Neural cell (in vitro differentiated cells): ENCODE measurements around the gene ARL5B. TPM values are rescaled to one million over a fixed set of nuclear protein-coding genes. Genes with fewer than 3 reads are reported as not detected.

Source experiments
- H2AFZ ChIP-seq: fragments of 200-600, 300-800 bp; sonication (generic), shearing (Covaris generic); 2 replicates; pipeline ENCODE4 v1.6.0; 2014; ENCODE audit warnings: low read depth, mild to moderate bottlenecking, antibody characterized with exemption, low read length, moderate library complexity
- H3F3A ChIP-seq: fragments of 200-600 bp; shearing (Covaris generic); 2 replicates; pipeline ENCODE4 v1.6.1; 2016; ENCODE audit warnings: mild to moderate bottlenecking, moderate library complexity, mixed read lengths, antibody characterized with exemption, low read length; ENCODE audit not compliant: insufficient read depth, poor library complexity, severe bottlenecking
- H3K27ac ChIP-seq: fragments of 200-600, 300-800 bp; sonication (generic), shearing (Covaris generic); 2 replicates; pipeline ENCODE4 v1.5.1; 2014; ENCODE audit warnings: mild to moderate bottlenecking, low read length, moderate library complexity
- H3K27me3 ChIP-seq: fragments of 300-800, 200-600 bp; sonication (generic), shearing (Covaris generic); 2 replicates; pipeline ENCODE4 v1.6.0; 2014; ENCODE audit warnings: mild to moderate bottlenecking, low read depth, low read length, moderate library complexity; ENCODE audit not compliant: insufficient read depth
- H3K36me3 ChIP-seq: fragments of 300-800, 200-600 bp; sonication (generic), shearing (Covaris generic); 2 replicates; pipeline ENCODE4 v1.5.1; 2014; ENCODE audit warnings: mild to moderate bottlenecking, antibody characterized with exemption, low read length, moderate library complexity; ENCODE audit not compliant: insufficient read depth
- H3K4me2 ChIP-seq: fragments of 300-800, 200-600 bp; sonication (generic), shearing (Covaris generic); 2 replicates; pipeline ENCODE4 v1.6.0; 2014; ENCODE audit warnings: mild to moderate bottlenecking, low read length
- H3K4me3 ChIP-seq: fragments of 300-800, 200-600 bp; sonication (generic), shearing (Covaris generic); 2 replicates; pipeline ENCODE4 v1.5.1; 2014; ENCODE audit warnings: mild to moderate bottlenecking, low read length, moderate library complexity
- H3K79me2 ChIP-seq: fragments of 200-600 bp; shearing (Covaris generic); replicated peaks from 2 replicates; pipeline ENCODE4 v1.6.0; 2014; ENCODE audit warnings: mild to moderate bottlenecking, low read length, moderate library complexity; ENCODE audit not compliant: insufficient read depth
- H3K9ac ChIP-seq: fragments of 300-800, 200-600 bp; sonication (generic), shearing (Covaris generic); 2 replicates; pipeline ENCODE4 v1.6.1; 2016; ENCODE audit warnings: mild to moderate bottlenecking, low read length, mixed read lengths
- H3K9me2 ChIP-seq: fragments of 200-600 bp; shearing (Covaris generic); 2 replicates; pipeline ENCODE4 v1.6.1; 2016; ENCODE audit warnings: mild to moderate bottlenecking, low read length, mixed read lengths; ENCODE audit not compliant: insufficient read depth
- H3K9me3 ChIP-seq: fragments of 200-600, 300-800 bp; sonication (generic), shearing (Covaris generic); 2 replicates; pipeline ENCODE4 v1.6.1; 2016; ENCODE audit warnings: mild to moderate bottlenecking, mixed run types, low read length, moderate library complexity, mixed read lengths
- H4K20me1 ChIP-seq: fragments of 200-600 bp; shearing (Covaris generic); 2 replicates; pipeline ENCODE4 v1.6.1; 2016; ENCODE audit warnings: mild to moderate bottlenecking, mixed run types; ENCODE audit not compliant: insufficient read depth
- EP300 ChIP-seq: fragments of 450-650 bp; conservative IDR thresholded peaks from 2 replicates; pipeline ENCODE4 v1.6.1; 2014; ENCODE audit warnings: antibody characterized with exemption, mild to moderate bottlenecking, moderate library complexity; ENCODE audit not compliant: poor library complexity, severe bottlenecking
- EZH2 ChIP-seq: fragments of 200-600, 300-800 bp; shearing (Covaris generic), sonication (generic); IDR thresholded peaks from 2 replicates; pipeline ENCODE4 v1.6.1; 2014; ENCODE audit warnings: antibody characterized with exemption, low read length, borderline replicate concordance, mild to moderate bottlenecking; ENCODE audit not compliant: insufficient read depth, poor library complexity, severe bottlenecking
- MXI1 ChIP-seq: fragments of 450-650 bp; conservative IDR thresholded peaks from 2 replicates; pipeline ENCODE4 v1.6.1; 2014; ENCODE audit warnings: antibody characterized with exemption, mild to moderate bottlenecking; ENCODE audit not compliant: poor library complexity, severe bottlenecking
- POLR2AphosphoS5 ChIP-seq: IDR thresholded peaks from 2 replicates; pipeline ENCODE4 v1.6.1; 2012
- RAD21 ChIP-seq: fragments of 450-650 bp; conservative IDR thresholded peaks from 2 replicates; pipeline ENCODE4 v1.6.1; 2014; ENCODE audit warnings: antibody characterized with exemption, mild to moderate bottlenecking, moderate library complexity
- SMC3 ChIP-seq: fragments of 450-650 bp; conservative IDR thresholded peaks from 2 replicates; pipeline ENCODE4 v1.6.1; 2014; ENCODE audit warnings: antibody characterized with exemption, mild to moderate bottlenecking, moderate library complexity; ENCODE audit not compliant: poor library complexity
- TAF1 ChIP-seq: IDR thresholded peaks from 2 replicates; pipeline ENCODE4 v1.6.1; 2012; ENCODE audit warnings: low read depth
- polyA plus RNA-seq: library from polyadenylated mRNA; depleted of rRNA; stranded (reverse); fragments of >200 nt; gene quantifications from 2 replicates; pipeline ENCODE4 v1.2.3, GENCODE V29; 2014
- TF ChIP-seq, protein P1 (sequence below): fragments of 450-650 bp; IDR thresholded peaks from 2 replicates; pipeline ENCODE4 v1.5.1; 2014; ENCODE audit warnings: antibody characterized with exemption, mild to moderate bottlenecking, moderate library complexity; ENCODE audit not compliant: poor library complexity, severe bottlenecking
- TF ChIP-seq, protein P2 (sequence below): IDR thresholded peaks from 2 replicates; pipeline ENCODE4 v1.6.1; 2012; ENCODE audit warnings: borderline replicate concordance

Gene ARL5B
- polyA plus RNA-seq, 1 donor from 2014 or later = 50.0 TPM

- no peak overlapping the region for H2AFZ ChIP-seq
- H3K4me3 ChIP-seq = no peak overlapping the region
- no peaks in the 10 kb centered on the region for H3F3A ChIP-seq
- no peak overlapping the region for H3K9ac ChIP-seq
- no peak overlapping the region for H3K27ac ChIP-seq
- H3K9me3 ChIP-seq = no peaks in the 10 kb centered on the region
- no peak overlapping the region for H3K4me2 ChIP-seq
- no peaks in the 10 kb centered on the region for H3K27me3 ChIP-seq
- no peaks in the 10 kb centered on the region for H3K79me2 ChIP-seq
- H3K9me2 ChIP-seq = no peaks in the 10 kb centered on the region
- no peaks in the 10 kb centered on the region for H3K36me3 ChIP-seq
- TF ChIP-seq POLR2AphosphoS5 (no peak), SMC3 (no peak), EP300 (no peak), EZH2 (no peak), TAF1 (no peak), MXI1 (no peak), RAD21 (no peak)
- TF ChIP-seq, protein P1, sequence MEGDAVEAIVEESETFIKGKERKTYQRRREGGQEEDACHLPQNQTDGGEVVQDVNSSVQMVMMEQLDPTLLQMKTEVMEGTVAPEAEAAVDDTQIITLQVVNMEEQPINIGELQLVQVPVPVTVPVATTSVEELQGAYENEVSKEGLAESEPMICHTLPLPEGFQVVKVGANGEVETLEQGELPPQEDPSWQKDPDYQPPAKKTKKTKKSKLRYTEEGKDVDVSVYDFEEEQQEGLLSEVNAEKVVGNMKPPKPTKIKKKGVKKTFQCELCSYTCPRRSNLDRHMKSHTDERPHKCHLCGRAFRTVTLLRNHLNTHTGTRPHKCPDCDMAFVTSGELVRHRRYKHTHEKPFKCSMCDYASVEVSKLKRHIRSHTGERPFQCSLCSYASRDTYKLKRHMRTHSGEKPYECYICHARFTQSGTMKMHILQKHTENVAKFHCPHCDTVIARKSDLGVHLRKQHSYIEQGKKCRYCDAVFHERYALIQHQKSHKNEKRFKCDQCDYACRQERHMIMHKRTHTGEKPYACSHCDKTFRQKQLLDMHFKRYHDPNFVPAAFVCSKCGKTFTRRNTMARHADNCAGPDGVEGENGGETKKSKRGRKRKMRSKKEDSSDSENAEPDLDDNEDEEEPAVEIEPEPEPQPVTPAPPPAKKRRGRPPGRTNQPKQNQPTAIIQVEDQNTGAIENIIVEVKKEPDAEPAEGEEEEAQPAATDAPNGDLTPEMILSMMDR = no peak
- TF ChIP-seq, protein P2, sequence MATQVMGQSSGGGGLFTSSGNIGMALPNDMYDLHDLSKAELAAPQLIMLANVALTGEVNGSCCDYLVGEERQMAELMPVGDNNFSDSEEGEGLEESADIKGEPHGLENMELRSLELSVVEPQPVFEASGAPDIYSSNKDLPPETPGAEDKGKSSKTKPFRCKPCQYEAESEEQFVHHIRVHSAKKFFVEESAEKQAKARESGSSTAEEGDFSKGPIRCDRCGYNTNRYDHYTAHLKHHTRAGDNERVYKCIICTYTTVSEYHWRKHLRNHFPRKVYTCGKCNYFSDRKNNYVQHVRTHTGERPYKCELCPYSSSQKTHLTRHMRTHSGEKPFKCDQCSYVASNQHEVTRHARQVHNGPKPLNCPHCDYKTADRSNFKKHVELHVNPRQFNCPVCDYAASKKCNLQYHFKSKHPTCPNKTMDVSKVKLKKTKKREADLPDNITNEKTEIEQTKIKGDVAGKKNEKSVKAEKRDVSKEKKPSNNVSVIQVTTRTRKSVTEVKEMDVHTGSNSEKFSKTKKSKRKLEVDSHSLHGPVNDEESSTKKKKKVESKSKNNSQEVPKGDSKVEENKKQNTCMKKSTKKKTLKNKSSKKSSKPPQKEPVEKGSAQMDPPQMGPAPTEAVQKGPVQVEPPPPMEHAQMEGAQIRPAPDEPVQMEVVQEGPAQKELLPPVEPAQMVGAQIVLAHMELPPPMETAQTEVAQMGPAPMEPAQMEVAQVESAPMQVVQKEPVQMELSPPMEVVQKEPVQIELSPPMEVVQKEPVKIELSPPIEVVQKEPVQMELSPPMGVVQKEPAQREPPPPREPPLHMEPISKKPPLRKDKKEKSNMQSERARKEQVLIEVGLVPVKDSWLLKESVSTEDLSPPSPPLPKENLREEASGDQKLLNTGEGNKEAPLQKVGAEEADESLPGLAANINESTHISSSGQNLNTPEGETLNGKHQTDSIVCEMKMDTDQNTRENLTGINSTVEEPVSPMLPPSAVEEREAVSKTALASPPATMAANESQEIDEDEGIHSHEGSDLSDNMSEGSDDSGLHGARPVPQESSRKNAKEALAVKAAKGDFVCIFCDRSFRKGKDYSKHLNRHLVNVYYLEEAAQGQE = no peak
- H4K20me1 ChIP-seq = no peaks in the 10 kb centered on the region
Measured at GRCh38 chr10:18684953-18685352, 25.7 kb downstream of the ARL5B start.

GRCh38 chr10:18685555-18685954, 26.3 kb downstream of the ARL5B start:
- no peak for TF ChIP-seq EZH2
- no peak for TF ChIP-seq SMC3
- no peak for TF ChIP-seq MXI1
- TF ChIP-seq, protein P2 = no peak
- peak; percentile 76 for TF ChIP-seq EP300
- TF ChIP-seq POLR2AphosphoS5 = peak; percentile 52
- Histone ChIP-seq H3K4me2 (no peak overlapping the region), H3K9me2 (no peaks in the 10 kb centered on the region), H3K9me3 (no peaks in the 10 kb centered on the region), H4K20me1 (no peaks in the 10 kb centered on the region), H3F3A (no peaks in the 10 kb centered on the region), H3K79me2 (no peaks in the 10 kb centered on the region), H3K27me3 (no peaks in the 10 kb centered on the region), H3K9ac (no peak overlapping the region), H3K27ac (no peak overlapping the region), H3K36me3 (no peaks in the 10 kb centered on the region), H2AFZ (no peak overlapping the region), H3K4me3 (no peak overlapping the region)
